Measurements from ENCODE around the gene SLC6A6.

SLC6A6 gene

GRCh38 chr3:14372587-14372986, 29.8 kb upstream of the SLC6A6 start:
- no peak for DNase-seq

GRCh38 chr3:14373753-14374376, 28.5 kb upstream of the SLC6A6 start:
- no peak for DNase-seq

- DNase-seq = no peak
These were observed 27.9 kb upstream of the SLC6A6 start for GRCh38 chr3:14374444-14374883.

DNA sequence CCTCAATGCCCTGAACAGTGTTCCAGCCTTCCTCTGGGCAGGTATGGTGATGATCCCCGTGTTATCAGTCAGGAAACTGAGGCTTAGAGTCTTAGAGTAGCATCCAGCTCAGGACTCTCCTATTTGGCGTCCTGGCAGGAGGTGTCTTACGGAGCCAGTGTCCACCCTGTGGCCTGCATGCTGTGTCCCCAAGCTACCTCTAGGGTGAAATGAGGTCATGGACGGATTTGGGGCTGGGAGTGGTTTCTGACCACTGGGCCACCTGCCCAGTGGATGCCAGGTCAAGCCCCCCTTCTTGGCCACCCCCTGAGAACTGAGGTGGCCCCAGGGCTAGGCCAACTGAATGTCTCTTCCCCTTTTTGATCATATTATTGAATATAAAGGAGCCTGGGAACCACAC, 27.2 kb upstream of the SLC6A6 start:
- DNase-seq = no peak

DNA sequence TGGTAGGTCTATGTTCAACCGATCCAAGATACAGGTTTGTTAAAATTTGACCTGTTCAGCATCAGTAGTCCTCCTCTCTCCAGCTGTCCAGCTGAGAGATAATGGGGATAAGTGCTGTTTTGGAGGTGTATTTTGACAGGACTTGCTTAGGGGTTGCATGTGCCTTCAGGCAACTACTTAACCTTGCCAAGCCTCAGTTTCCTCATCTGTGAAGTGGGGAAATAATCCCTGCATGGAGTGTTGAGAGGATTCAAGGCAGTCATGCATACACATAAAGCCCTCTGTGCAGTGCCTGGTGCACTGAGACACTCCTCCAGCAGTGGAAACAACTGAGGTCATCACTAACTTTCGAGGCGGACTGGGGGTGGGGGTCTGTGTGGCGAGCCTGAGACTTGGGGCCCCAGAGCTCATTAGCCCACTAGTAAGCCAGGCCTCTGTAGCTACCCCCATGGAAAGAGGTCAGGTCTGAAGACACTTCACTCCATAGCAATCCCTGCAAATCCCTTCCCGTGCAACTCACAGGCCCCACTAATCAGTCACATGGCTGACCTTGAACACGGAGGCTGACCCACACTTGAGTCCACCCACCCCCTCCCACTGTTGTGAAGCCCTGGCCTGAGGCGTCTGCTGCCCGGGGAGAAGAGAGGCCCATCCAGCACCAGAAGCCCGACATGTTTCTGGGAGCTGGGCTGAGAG, 25.9 kb upstream of the SLC6A6 start:
- no peak for DNase-seq

- DNase-seq = no peak
These were observed 25.2 kb upstream of the SLC6A6 start for GRCh38 chr3:14377044-14377837.

- DNase-seq = no peak
These were observed 24.6 kb upstream of the SLC6A6 start for GRCh38 chr3:14377838-14378169.

- DNase-seq = no peak
These were observed 24.0 kb upstream of the SLC6A6 start for GRCh38 chr3:14378415-14378814.

GRCh38 chr3:14379843-14380242, 22.6 kb upstream of the SLC6A6 start:
- DNase-seq = no peak

- DNase-seq = no peak
These were observed 16.2 kb upstream of the SLC6A6 start for GRCh38 chr3:14386254-14386653.

DNA sequence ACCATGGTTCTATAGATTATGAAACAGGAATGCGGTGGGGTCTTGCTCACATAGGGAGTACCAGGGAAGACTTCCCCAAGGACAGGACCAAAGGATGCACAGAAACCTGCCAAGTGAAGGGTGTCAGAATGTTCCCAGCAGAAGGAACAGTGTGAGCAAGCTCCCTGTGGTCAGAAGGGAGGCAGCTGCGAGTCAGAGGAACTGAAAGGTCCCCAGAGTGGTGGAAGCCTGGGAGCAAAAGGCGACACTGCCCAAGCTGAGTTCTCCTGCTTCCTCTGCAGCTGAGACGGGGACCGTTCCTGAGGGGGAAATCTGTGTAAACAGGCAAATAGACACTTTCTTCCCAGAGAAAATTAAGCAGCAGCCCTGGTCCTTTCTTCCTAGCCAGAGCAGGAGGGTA, 14.2 kb upstream of the SLC6A6 start:
- DNase-seq = no peak

GRCh38 chr3:14389166-14389606, 13.2 kb upstream of the SLC6A6 start:
- DNase-seq = no peak

- no peak for DNase-seq
These were observed 12.7 kb upstream of the SLC6A6 start for GRCh38 chr3:14389716-14390115.

- no peak for DNase-seq
These were observed 11.4 kb upstream of the SLC6A6 start for GRCh38 chr3:14391033-14391432.

DNA sequence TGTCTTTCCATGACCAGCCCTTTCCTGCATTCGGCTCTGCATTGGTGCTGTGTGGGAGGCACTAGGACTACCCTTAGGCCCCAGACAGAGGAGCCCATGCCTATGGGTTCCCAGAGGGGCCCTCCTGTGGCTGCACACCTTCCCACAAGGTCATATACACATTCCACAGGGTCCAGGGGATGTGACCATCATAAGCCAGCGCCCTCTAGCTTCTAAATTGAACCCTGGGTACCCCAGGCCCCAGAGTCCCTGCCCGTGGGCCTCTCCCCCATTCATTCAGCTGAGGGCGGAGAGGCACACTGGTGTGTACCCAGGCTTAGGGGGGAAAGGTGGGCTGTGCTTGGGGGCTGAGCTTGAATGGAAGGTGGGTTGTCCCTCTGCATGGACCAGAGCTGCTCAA, 10.2 kb upstream of the SLC6A6 start:
- DNase-seq = no peak

DNA sequence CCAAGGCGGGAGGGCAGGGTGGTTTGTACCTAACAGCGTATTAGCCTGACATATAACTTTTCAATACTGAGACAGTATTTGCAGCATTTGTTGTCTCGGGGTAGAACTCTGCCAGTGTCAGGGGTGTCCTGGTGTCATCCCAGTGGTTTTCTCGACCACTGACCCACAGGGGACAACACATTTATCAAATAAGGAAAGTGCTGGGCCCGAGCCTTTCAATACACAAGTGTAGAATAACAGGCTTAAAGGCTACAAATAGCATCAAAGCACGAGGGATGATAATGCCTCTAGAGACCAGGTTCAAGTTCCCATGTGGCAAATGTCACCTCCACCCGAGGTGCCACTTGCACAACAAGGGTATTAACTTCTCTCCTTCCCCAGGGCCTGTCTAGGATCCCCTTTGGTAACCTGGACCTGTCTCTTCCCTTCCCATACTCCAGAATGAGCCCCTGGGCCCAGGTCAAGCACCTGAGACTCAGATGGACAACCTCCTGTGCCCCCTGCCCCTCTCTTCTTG, 9.5 kb upstream of the SLC6A6 start:
- no peak for DNase-seq

DNA sequence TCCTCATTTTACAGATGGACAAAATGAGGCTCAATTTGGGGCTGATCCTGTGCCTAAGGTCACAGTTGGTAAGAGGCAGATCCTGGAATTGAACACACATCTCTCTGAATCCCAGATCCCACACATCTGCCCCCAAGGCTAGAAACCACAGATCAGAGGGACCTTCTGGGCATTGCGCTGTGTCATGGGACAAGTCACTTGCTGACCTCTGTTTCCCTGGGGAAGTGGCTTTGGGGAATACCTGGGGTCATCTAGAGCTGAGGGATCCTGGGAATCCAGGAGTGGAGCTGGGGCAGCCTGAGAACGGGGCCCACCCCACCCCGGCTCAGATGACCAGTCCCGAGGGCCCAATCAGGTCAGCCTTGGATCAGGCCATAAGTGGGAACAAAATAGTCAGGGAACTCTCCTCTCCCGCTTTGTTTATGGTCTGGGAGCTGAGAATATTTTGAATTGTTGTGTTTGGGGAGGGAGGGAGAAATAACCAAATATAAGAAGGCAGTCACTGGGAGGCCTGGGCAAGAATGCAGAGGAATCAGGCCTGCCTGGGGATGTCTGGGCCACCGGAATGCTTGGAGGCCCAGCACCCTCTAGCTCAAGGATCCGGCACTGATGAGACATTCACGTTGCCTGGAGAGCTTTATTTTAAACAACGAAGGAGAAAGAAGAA, 8.8 kb upstream of the SLC6A6 start:
- DNase-seq = no peak

- DNase-seq = no peak
These were observed 6.2 kb upstream of the SLC6A6 start for GRCh38 chr3:14396031-14396692.

DNA sequence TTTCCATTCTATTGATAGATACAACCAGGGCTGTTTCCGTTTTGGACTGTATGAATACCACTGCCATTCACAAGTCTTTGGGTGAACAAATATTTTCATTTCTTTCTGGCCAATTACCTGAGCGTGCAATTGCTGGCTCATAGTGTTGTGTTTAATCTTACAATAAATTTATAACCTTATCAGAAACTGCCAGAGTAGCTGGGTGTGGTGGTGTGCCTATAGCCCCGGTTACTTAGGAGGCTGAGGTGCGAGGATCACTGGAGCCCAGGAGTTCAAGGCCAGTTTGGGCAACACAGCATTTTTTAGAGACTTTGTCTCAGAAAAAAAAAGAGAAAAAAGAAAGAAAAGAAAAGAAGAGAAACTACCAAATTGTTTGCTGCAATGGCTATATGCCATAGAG, 5.4 kb upstream of the SLC6A6 start:
- no peak for DNase-seq

- no peak for DNase-seq
These were observed 4.9 kb upstream of the SLC6A6 start for GRCh38 chr3:14397531-14397930.

DNA sequence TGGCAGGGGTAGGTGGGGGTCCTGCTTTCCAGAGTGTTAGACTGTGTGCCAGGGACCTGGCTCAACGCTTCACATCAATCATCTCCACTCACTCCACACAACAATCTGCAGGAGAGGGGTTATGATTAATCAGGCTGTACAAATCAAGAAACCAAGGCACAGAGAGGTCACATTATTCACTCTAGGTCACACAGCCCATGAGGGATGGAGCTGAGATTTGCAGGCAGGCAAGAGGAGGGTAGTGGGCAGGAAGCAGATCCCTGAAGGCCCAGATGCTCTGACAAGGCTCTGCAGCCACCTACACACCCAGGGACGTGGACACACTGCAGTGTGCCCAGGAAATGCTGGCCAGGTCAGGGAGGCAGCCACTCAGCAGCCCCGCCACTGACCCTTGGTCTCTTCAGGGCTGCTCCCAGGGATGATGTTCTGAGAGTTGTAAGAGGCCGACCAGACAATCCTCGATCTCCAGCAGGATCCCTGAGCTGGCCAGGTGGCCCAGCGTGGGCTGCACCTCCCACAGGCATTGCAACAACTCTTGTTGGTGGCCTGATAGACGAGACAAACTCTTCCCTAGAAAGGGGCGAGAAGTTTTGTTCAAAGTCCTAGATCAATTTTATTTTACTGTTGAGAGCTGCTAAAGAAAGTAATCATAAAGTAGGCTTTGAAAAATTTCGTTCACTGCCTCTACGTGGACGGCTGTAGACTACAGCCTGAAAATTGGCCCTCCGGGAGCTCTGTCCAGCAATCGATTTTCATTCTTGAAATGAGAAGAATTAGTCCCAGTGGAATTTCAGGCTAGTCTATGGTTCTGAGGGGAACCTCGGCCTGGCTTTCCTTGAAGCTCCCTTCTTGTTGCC, 4.2 kb upstream of the SLC6A6 start:
- no peak for DNase-seq

- DNase-seq = no peak
These were observed 3.7 kb upstream of the SLC6A6 start for GRCh38 chr3:14398797-14399106.
